ENCODE measurements around the gene SNED1.

SNED1 gene

GRCh38 chr2:240989451-240990265 is 8.8 kb upstream of the SNED1 start:
- H3K27me3 ChIP-seq (ENCODE audit: insufficient read depth, low read depth, severe bottlenecking), result no peaks in the 10 kb centered on the region
- H3K27ac ChIP-seq, result no peak overlapping the region
- peak; percentile 93 for TF ChIP-seq CTCF (IDR thresholded peaks at IDR 0.05; ENCODE audit: low read depth, low read length)
- peak; percentile 79 for DNase-seq
- no peaks in the 10 kb centered on the region for H3K36me3 ChIP-seq
- H3K4me3 ChIP-seq (ENCODE audit: low read depth, low read length), result no peak overlapping the region
- H3K9me3 ChIP-seq (ENCODE audit: severe bottlenecking), result peaks cover 9% of the 10 kb centered on the region

GRCh38 chr2:240990266-240990529 is 8.2 kb upstream of the SNED1 start:
- no peak overlapping the region for H3K4me3 ChIP-seq (ENCODE audit: low read depth, low read length)
- no peak for TF ChIP-seq CTCF (IDR thresholded peaks at IDR 0.05; ENCODE audit: low read depth, low read length)
- H3K9me3 ChIP-seq (ENCODE audit: severe bottlenecking), result peaks cover 9% of the 10 kb centered on the region
- H3K27me3 ChIP-seq (ENCODE audit: insufficient read depth, low read depth, severe bottlenecking), result no peaks in the 10 kb centered on the region
- no peaks in the 10 kb centered on the region for H3K36me3 ChIP-seq
- DNase-seq, result no peak
- H3K27ac ChIP-seq, result no peak overlapping the region

- no peak overlapping the region for H3K27ac ChIP-seq
- H3K36me3 ChIP-seq, result no peaks in the 10 kb centered on the region
- no peak overlapping the region for H3K4me3 ChIP-seq (ENCODE audit: low read depth, low read length)
- DNase-seq, result no peak
- peaks cover 9% of the 10 kb centered on the region for H3K9me3 ChIP-seq (ENCODE audit: severe bottlenecking)
- no peaks in the 10 kb centered on the region for H3K27me3 ChIP-seq (ENCODE audit: insufficient read depth, low read depth, severe bottlenecking)
- no peak for TF ChIP-seq CTCF (IDR thresholded peaks at IDR 0.05; ENCODE audit: low read depth, low read length)
These were observed 7.6 kb upstream of the SNED1 start for GRCh38 chr2:240990726-240991377.

- Histone ChIP-seq H3K4me3 (ENCODE audit: low read depth, low read length) (no peak overlapping the region), H3K9me3 (ENCODE audit: severe bottlenecking) (peaks cover 9% of the 10 kb centered on the region), H3K36me3 (no peaks in the 10 kb centered on the region), H3K27ac (no peak overlapping the region), H3K27me3 (ENCODE audit: insufficient read depth, low read depth, severe bottlenecking) (no peaks in the 10 kb centered on the region)
- DNase-seq, result no peak
- TF ChIP-seq CTCF (IDR thresholded peaks at IDR 0.05; ENCODE audit: low read depth, low read length), result no peak
These were observed 6.8 kb upstream of the SNED1 start for GRCh38 chr2:240991378-240992263.

- H3K27me3 ChIP-seq (ENCODE audit: insufficient read depth, low read depth, severe bottlenecking), result no peaks in the 10 kb centered on the region
- no peak overlapping the region for H3K4me3 ChIP-seq (ENCODE audit: low read depth, low read length)
- no peak overlapping the region for H3K27ac ChIP-seq
- DNase-seq, result no peak
- peaks cover 6% of the 10 kb centered on the region for H3K9me3 ChIP-seq (ENCODE audit: severe bottlenecking)
- no peaks in the 10 kb centered on the region for H3K36me3 ChIP-seq
- no peak for TF ChIP-seq CTCF (IDR thresholded peaks at IDR 0.05; ENCODE audit: low read depth, low read length)
These were observed 5.7 kb upstream of the SNED1 start for GRCh38 chr2:240992572-240993291.

All from WERI-Rb-1 (cell line).